SHP77 (cell line): Measurements from ENCODE around the gene JCAD.
A peak's percentile ranks its signal among the peaks of the same experiment; 100 is the strongest.

Experiments used
- DNase-seq, 2 experiments: peaks; one replicate each; lab custom pipeline; 2025; lab: John Stamatoyannopoulos, UW

Gene JCAD

GRCh38 chr10:30046476-30046875, 12.9 kb downstream of the JCAD start:
- DNase-seq, result no peak

- no peak for DNase-seq
Observed at GRCh38 chr10:30045961-30046360, 13.4 kb downstream of the JCAD start.

- DNase-seq, result no peak
Observed at GRCh38 chr10:30043476-30044270, 15.7 kb downstream of the JCAD start.

GRCh38 chr10:30042820-30043219, 16.6 kb downstream of the JCAD start:
- no peak for DNase-seq

- no peak for DNase-seq
Observed at GRCh38 chr10:30041196-30042105, 17.9 kb downstream of the JCAD start.

- DNase-seq, result no peak
Observed at GRCh38 chr10:30040597-30040996, 18.8 kb downstream of the JCAD start.

- DNase-seq, result no peak
Observed at GRCh38 chr10:30039988-30040387, 19.4 kb downstream of the JCAD start.

- DNase-seq, result no peak
Observed at GRCh38 chr10:30039567-30039966, 19.8 kb downstream of the JCAD start.

- no peak for DNase-seq
Observed at GRCh38 chr10:30038781-30039536, 20.4 kb downstream of the JCAD start.

GRCh38 chr10:30037620-30038336, 21.6 kb downstream of the JCAD start:
- no peak for DNase-seq

- DNase-seq, result no peak
Observed at GRCh38 chr10:30036811-30037210, 22.6 kb downstream of the JCAD start.

GRCh38 chr10:30036341-30036740, 23.0 kb downstream of the JCAD start:
- DNase-seq, result no peak

GRCh38 chr10:30034433-30035137, 24.8 kb downstream of the JCAD start:
- DNase-seq, result no peak

GRCh38 chr10:30032125-30032524, 27.3 kb downstream of the JCAD start:
- no peak for DNase-seq

GRCh38 chr10:30029872-30030256, 29.5 kb downstream of the JCAD start:
- DNase-seq, result no peak

GRCh38 chr10:30029164-30029871, 30.1 kb downstream of the JCAD start:
- no peak for DNase-seq

- DNase-seq, result no peak
Observed at GRCh38 chr10:30028738-30029030, 30.7 kb downstream of the JCAD start.

GRCh38 chr10:30028006-30028737, 31.2 kb downstream of the JCAD start:
- no peak for DNase-seq

- peak; percentile 36 to 43 for DNase-seq
Observed at GRCh38 chr10:30027057-30028005, 32.1 kb downstream of the JCAD start.
